ENCODE results near the gene ISCA2. TPM values are rescaled to one million over a fixed set of nuclear protein-coding genes. Genes with fewer than 3 reads are reported as not detected.
"Not testable (repeated sequence)": the region's sequence is repeated elsewhere in the genome, so short reads cannot be mapped to it uniquely, and the experiment has no call there.

Gene ISCA2
- total RNA-seq, 1 donor from 2014 or later: 10.7 TPM

- DNase-seq (ENCODE audit: extremely low read depth, low read depth, low spot score): no peak
Measured at GRCh38 chr14:74526854-74527585, 33.5 kb downstream of the ISCA2 start.

- no peak for DNase-seq (ENCODE audit: extremely low read depth, low read depth, low spot score)
Measured at GRCh38 chr14:74527736-74528280, 34.2 kb downstream of the ISCA2 start.

- no peak for DNase-seq (ENCODE audit: extremely low read depth, low read depth, low spot score)
Measured at GRCh38 chr14:74528406-74528805, 34.8 kb downstream of the ISCA2 start.

DNA sequence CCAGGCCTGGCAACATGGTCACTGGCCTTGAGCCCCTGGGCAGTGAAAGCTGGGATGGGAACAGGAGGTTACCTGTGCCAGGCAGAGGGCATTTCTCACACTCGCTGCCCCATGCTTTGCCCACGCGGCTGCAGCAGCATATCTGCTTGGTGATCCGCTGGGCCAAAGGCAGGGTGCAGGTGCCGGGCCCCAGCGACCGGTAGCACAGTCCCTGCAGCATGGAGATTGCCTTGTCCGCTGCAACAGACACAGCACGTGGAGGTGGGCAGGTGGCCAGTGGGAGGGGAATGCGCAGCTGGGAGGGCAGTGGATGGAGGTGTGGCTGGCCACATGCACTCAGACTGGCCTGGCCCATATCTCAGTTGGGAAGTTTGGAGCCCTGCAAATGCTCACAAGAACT lies 35.3 kb downstream of the ISCA2 start:
- no peak for DNase-seq (ENCODE audit: extremely low read depth, low read depth, low spot score)

DNA sequence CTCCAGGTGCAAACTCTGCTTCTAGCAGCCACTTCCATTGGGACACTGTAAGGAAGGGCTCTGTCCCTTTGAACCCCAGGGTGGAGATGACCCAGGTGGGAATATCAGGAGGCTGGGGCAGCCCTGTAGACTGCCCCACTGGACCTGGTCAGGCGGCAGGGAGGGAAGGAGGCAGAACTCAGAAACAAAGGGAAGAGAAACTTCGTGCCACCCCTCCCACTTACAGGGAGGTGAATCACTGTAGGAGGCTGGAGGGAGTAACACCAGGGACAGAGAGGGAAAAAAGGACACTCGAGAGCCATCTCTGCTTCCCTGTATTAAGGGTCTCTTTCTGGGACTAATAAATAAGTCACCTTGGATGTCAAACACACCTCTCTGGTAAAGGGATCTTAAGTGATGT lies 37.4 kb downstream of the ISCA2 start:
- no peak for DNase-seq (ENCODE audit: extremely low read depth, low read depth, low spot score)

GRCh38 chr14:74531467-74531866 lies 37.9 kb downstream of the ISCA2 start:
- DNase-seq (ENCODE audit: extremely low read depth, low read depth, low spot score): no peak

GRCh38 chr14:74532246-74532645 lies 38.7 kb downstream of the ISCA2 start:
- DNase-seq (ENCODE audit: extremely low read depth, low read depth, low spot score): no peak

DNA sequence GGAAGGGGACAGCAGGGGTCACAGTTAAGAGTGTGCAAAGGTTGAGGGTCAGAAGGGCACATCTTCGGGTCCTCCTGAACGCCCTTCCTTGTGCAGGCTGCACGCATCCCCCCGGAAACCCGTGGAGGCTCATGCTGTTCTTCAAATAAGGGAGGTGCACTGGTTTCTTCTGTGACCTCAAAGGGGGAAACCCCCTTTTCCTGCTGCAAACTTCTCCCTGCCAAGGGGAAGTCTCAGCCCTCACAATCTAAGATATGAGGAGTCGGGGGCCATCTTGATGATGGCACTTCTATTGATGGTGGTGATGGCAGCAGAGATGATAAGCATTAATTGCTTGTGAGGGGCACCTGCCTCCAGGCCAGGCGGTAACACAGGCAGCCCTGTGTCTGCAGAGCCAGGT lies 40.0 kb downstream of the ISCA2 start:
- DNase-seq (ENCODE audit: extremely low read depth, low read depth, low spot score): no peak

DNA sequence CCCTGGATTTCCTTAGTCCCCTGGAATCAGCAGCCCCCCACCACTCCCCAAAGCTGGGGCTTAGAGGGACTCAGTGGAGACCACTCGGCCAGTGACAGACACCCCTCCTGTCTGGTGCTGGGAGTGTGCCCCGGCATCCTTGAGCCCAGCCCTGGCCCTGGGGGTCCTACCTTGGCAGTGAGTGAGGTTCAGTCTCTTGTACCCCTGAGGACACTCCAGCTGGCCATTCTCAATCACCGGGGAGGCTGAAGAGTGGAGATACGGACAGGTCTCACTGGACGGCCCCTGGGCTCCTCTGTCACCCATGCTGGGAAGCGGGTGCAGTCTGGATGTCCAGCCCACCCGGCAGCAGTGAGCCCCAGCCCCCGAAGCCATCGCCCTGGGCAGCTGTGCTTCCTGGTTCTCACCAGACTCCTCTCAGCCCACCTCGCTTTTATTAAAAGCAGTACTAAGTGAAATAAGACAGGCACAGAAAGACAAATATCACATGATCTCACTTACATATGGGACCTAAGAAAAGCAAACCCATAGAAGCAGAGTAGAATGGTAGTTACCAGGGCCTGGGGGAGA lies 42.3 kb downstream of the ISCA2 start:
- no peak for DNase-seq (ENCODE audit: extremely low read depth, low read depth, low spot score)

- not testable (repeated sequence) for DNase-seq (ENCODE audit: extremely low read depth, low read depth, low spot score)
Measured at GRCh38 chr14:74536336-74536735, 42.8 kb downstream of the ISCA2 start.

DNA sequence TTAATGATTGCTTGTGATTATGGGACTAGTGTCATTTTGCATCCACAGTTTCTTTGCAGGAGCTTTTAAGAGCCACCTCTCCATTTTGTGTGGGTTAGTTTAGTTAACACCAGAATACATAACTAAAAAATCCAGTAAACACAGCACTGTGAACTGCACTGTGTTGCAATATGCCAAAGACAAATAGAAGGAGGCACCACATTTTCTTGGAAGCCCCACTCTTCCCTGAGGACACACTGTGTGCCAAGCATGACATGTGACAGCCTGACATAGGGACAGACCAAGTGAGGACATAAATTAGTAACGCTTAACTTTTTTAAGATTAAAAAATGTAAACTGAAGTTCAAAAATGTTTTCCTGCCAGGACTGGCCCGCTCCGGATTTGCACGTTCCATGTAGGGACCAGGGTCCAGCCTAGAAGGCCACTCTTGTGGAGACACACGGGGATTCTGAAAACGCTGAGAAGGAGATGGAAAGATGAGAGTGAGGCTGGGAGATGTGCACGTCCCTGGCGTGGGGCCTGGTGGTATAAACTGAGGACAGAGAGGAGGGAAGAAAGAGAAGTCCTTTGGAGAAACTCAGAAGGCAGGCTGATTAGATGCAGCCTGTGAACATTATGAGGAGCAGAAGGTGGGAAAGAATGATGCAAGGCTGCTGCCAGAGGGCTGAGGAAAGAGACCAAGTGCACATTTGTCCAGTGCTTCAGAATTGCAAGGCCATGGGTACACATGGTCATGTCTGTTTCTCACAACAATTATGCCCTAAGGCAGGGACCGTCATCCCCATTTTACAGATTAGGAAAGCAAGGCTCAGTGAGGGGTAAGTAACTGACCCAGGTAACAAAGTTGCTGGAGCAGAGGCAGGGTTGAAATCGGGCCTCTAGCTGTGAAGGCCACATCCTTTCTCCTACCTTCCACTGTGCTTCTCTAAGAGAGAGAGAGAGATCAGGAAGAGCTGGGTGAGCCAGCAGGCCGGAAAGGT lies 45.1 kb downstream of the ISCA2 start:
- no peak for DNase-seq (ENCODE audit: extremely low read depth, low read depth, low spot score)

DNA sequence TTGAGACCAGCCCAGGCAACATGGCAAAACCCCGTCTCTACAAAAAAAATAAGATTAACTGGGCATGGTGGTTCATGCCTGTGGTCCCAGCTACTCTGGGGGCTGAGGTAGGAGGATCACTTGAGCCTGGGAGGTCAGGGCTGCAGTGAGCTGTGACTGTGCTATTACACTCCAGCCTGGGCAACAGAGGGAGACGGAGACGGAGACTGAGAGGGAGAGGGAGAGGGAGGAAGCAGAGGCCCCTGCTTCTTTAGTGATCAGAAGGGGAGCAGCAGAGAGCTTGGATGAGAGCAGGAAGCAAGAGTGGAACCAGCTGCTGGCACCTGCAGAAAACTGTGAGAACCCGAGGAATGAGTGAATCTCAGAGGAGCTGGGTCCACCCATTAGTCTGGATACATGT lies 45.9 kb downstream of the ISCA2 start:
- no peak for DNase-seq (ENCODE audit: extremely low read depth, low read depth, low spot score)

DNA sequence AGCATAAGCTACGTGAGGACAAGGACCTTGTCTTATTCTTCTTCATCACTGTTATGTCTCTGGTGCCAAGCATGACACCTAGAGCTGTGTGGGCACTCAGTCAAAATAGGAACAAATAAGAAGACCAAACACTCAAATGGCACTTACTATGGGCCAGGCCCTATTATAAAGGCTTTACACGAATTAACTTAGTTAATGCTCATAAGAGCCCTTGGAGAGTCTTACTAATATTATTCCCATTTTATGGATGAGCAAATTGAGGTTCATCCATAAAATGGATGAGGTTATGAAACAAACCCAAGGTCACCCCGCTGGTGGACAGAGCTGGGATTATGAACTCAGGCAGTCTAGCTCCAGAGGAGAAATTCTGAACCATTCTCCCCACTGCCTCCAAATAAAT lies 47.7 kb downstream of the ISCA2 start:
- no peak for DNase-seq (ENCODE audit: extremely low read depth, low read depth, low spot score)

DNA sequence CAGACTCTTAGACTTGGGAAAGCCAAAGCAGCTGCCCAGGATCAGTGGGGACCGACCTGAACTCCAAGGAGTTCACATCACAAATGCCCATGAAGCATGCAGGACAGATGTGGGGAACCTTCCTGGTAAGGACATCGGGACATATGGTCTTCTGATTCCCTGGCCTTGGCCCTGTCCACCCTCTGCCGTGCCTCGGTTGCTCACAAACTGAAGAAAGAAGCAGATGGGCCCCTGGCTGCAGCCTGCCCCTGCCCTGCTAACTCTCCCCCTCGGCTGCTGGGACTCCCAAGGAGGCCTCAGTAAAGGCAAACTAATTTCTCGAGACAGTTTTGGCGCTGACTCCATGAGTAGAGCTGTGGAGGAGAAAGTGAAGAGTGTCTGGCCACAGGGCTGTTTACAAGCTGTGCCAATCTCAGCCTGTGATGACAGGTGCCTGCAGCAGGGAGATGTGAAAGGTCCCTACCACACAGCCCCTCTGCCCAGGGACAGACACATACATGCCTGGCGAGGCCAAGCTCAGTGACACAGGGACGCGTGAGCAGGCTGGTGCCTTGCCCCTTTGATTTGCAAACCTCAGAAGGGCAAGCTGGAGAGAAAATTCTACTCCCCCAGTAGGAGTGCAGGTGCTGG lies 48.6 kb downstream of the ISCA2 start:
- DNase-seq (ENCODE audit: extremely low read depth, low read depth, low spot score): no peak

DNA sequence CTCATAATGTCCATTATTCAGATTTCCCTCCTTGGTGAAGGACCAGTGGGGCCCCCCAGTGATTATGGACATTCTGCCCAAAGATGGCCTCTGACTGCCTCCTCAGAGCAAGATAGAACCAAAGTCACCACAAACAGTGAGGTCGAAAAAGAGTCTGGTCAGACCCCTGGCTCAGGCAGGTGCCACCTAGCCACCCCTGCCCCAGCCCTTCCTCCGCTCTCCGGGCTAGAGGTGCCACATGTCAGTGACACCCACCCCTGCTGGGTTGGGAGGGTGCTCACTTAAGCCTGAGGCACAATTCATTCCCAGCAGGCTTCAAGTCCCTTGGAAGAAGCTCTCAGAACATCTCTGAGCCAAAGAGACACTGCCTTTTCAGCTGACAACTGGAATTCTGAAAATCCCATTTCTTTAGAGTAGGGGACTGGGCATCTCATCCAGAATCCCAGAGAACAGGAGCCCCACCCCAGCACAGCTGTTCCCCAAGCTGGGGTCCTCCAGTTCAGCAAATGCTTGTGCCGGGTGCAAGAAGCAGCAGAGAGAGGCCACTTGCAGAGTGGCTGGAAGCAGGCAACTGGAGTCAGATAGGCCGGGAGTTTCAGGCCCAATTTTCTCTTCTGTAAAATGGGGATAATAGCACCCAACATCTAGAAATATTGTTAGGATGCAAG lies 50.3 kb downstream of the ISCA2 start:
- no peak for DNase-seq (ENCODE audit: extremely low read depth, low read depth, low spot score)

- DNase-seq (ENCODE audit: extremely low read depth, low read depth, low spot score): no peak
Measured at GRCh38 chr14:74545386-74545785, 51.8 kb downstream of the ISCA2 start.

DNA sequence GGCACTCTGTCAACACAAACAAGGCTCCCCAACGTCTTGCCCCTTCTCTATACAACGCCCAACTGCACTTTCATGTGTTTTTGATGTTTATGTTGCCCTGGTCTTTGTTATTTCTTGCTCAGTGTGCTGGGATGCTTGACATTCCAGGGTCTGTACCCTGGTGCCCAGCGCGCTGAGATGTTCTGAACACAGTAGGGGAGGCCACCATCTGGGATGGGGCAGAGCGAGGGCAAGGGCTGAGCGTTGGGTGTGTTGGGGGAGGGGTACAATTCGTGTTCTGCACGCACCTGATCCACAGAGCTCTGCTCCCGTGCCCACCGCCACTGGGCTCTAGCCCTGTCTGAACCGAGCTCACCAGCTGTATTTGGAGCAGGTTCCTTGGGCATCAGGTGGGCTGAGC lies 52.9 kb downstream of the ISCA2 start:
- no peak for DNase-seq (ENCODE audit: extremely low read depth, low read depth, low spot score)
